22Rv1 (cell line): ENCODE data around the gene MPPED2.

ENCODE experiments used
- CTCF ChIP-seq: fragments of 450-650 bp; IDR thresholded peaks from 2 replicates; pipeline ENCODE4 v1.5.1; 2017; ENCODE audit warnings: mild to moderate bottlenecking
- ZFX ChIP-seq: fragments of 450-650 bp; IDR thresholded peaks from 2 replicates; pipeline ENCODE4 v1.6.1; 2017; ENCODE audit warnings: antibody characterized with exemption, borderline replicate concordance

- no peak for TF ChIP-seq CTCF
- TF ChIP-seq ZFX, result no peak
These were observed 3.4 kb downstream of the MPPED2 start for GRCh38 chr11:30582726-30583125.
